IMR-90 (cell line): Measurements from ENCODE around the gene SCAMP1. TPM values are rescaled to one million over a fixed set of nuclear protein-coding genes. Genes with fewer than 3 reads are reported as not detected.

ENCODE experiments used
- ATAC-seq: fragments of 200-7000 bp; cut with Tn5 transposase; 2 replicates; pipeline ENCODE4 v1.9.1; 2020; ENCODE audit warnings: low read depth, mild to moderate bottlenecking, moderate library complexity
- BruUV-seq: library from RNA; stranded (reverse); fragments of 400-500 nt; replicated peaks from 2 replicates; lab custom pipeline; 2021; lab: Mats Ljungman, UMichigan
- CTCF ChIA-PET: fragments of 300-600 bp; formaldehyde crosslinking; extraction: SDS; loops from one replicate; lab custom pipeline; 2021; ENCODE audit warnings: antibody characterized with exemption; lab: Yijun Ruan, JAX
- POLR2A ChIA-PET: fragments of 300-600 bp; sonication (Branson Sonifier 250); formaldehyde crosslinking; loops from one replicate; lab custom pipeline; 2022; ENCODE audit warnings: antibody characterized with exemption; ENCODE audit not compliant: unreplicated experiment; lab: Charles Lee
- DNase-seq: peaks from one replicate; pipeline ENCODE4 v3.0.0; 2013
- H2AFZ ChIP-seq: replicated peaks from 2 replicates; pipeline ENCODE3; 2013; ENCODE audit warnings: low read length, mild to moderate bottlenecking; ENCODE audit not compliant: poor library complexity
- H2AK5ac ChIP-seq: 2 replicates; pipeline ENCODE4 v1.6.1; 2013; ENCODE audit warnings: low read depth, low read length, inconsistent platforms
- H2AK9ac ChIP-seq: replicated peaks from 2 replicates; pipeline ENCODE3; 2013; ENCODE audit warnings: mild to moderate bottlenecking, low read depth, low read length, moderate library complexity; ENCODE audit not compliant: poor library complexity
- H2BK120ac ChIP-seq: 2 replicates; pipeline ENCODE4 v1.6.1; 2013; ENCODE audit warnings: low read depth, low read length, inconsistent platforms
- H2BK15ac ChIP-seq: 3 replicates; pipeline ENCODE4 v1.6.1; 2013; ENCODE audit warnings: low read depth, low read length, inconsistent platforms
- H2BK20ac ChIP-seq: 2 replicates; pipeline ENCODE4 v1.6.1; 2013; ENCODE audit warnings: low read depth, mild to moderate bottlenecking, inconsistent platforms, low read length, moderate library complexity
- H2BK5ac ChIP-seq: 2 replicates; pipeline ENCODE4 v1.6.1; 2013; ENCODE audit warnings: mild to moderate bottlenecking, low read depth, low read length, inconsistent platforms; ENCODE audit not compliant: poor library complexity, severe bottlenecking
- H3K14ac ChIP-seq: replicated peaks from 2 replicates; pipeline ENCODE4 v1.6.1; 2013; ENCODE audit warnings: low read depth, low read length, inconsistent platforms
- H3K18ac ChIP-seq: 2 replicates; pipeline ENCODE4 v1.6.1; 2013; ENCODE audit warnings: low read depth, low read length, control low read depth
- H3K23ac ChIP-seq: 2 replicates; pipeline ENCODE4 v1.6.1; 2013; ENCODE audit warnings: low read depth, low read length, inconsistent platforms
- H3K27ac ChIP-seq: 2 replicates; pipeline ENCODE4 v1.5.1; 2013; ENCODE audit warnings: mild to moderate bottlenecking, control low read depth, low read length; ENCODE audit not compliant: insufficient read depth
- H3K27me3 ChIP-seq: 2 replicates; pipeline ENCODE4 v1.6.1; 2013; ENCODE audit warnings: low read length; ENCODE audit not compliant: control insufficient read depth, insufficient read depth
- H3K36me3 ChIP-seq: 2 replicates; pipeline ENCODE4 v1.6.1; 2013; ENCODE audit warnings: low read length, mixed read lengths; ENCODE audit not compliant: control insufficient read depth, insufficient read depth
- H3K4ac ChIP-seq: 2 replicates; pipeline ENCODE4 v1.6.1; 2013; ENCODE audit warnings: low read depth, low read length, inconsistent platforms
- H3K4me1 ChIP-seq: 2 replicates; pipeline ENCODE4 v1.6.1; 2013; ENCODE audit warnings: low read length, mixed read lengths; ENCODE audit not compliant: control insufficient read depth, insufficient read depth
- H3K4me2 ChIP-seq: 2 replicates; pipeline ENCODE4 v1.6.1; 2013; ENCODE audit warnings: low read depth, mild to moderate bottlenecking, control low read depth, low read length, moderate library complexity
- H3K4me3 ChIP-seq: 2 replicates; pipeline ENCODE4 v1.5.1; 2013; ENCODE audit warnings: low read depth, mild to moderate bottlenecking, control low read depth, low read length, moderate library complexity; ENCODE audit not compliant: insufficient read depth
- H3K56ac ChIP-seq: 2 replicates; pipeline ENCODE4 v1.6.1; 2013; ENCODE audit warnings: low read length, inconsistent platforms; ENCODE audit not compliant: insufficient read depth; ENCODE audit errors: extremely low read depth
- H3K79me1 ChIP-seq, 2 experiments: 2 replicates each; pipeline ENCODE4 v1.6.1; 2013; ENCODE audit warnings: low read length in 2 of 2, inconsistent platforms in 1 of 2, low read depth in 1 of 2
- H3K9ac ChIP-seq: 2 replicates; pipeline ENCODE4 v1.6.1; 2013; ENCODE audit warnings: low read depth, low read length, control low read depth
- H3K9me1 ChIP-seq: 2 replicates; pipeline ENCODE4 v1.6.1; 2013; ENCODE audit warnings: low read length, inconsistent platforms; ENCODE audit not compliant: insufficient read depth
- H3K9me3 ChIP-seq: 2 replicates; pipeline ENCODE4 v1.6.1; 2013; ENCODE audit warnings: low read length; ENCODE audit not compliant: control insufficient read depth, insufficient read depth
- H4K20me1 ChIP-seq: 2 replicates; pipeline ENCODE4 v1.6.1; 2013; ENCODE audit warnings: low read length, inconsistent platforms; ENCODE audit not compliant: insufficient read depth
- H4K5ac ChIP-seq: 2 replicates; pipeline ENCODE4 v1.6.1; 2013; ENCODE audit warnings: mild to moderate bottlenecking, low read depth, low read length, control low read depth
- H4K8ac ChIP-seq, 2 experiments: 2 replicates each; pipeline ENCODE4 v1.6.1; 2013; ENCODE audit warnings: low read depth in 2 of 2, low read length in 2 of 2, control low read depth in 1 of 2, inconsistent platforms in 1 of 2
- H4K91ac ChIP-seq: 2 replicates; pipeline ENCODE4 v1.6.1; 2013; ENCODE audit warnings: low read depth, low read length, inconsistent platforms; ENCODE audit not compliant: insufficient read depth
- BHLHE40 ChIP-seq: fragments of 150-350 bp; IDR thresholded peaks from 2 replicates; pipeline ENCODE4 v1.6.1; 2016; ENCODE audit warnings: mild to moderate bottlenecking, low read depth, low read length
- CEBPB ChIP-seq: IDR thresholded peaks from 2 replicates; pipeline ENCODE4 v1.6.1; 2012; ENCODE audit warnings: low read depth, low read length, improper control_type of control experiment
- CHD1 ChIP-seq: IDR thresholded peaks from 2 replicates; pipeline ENCODE4 v1.6.1; 2012; ENCODE audit warnings: low read depth, low read length, improper control_type of control experiment
- CTCF ChIP-seq: conservative IDR thresholded peaks from 2 replicates; pipeline ENCODE4 v1.5.1; 2012; ENCODE audit warnings: mild to moderate bottlenecking, low read depth, low read length, improper control_type of control experiment
- ELK1 ChIP-seq: fragments of 150-350 bp; IDR thresholded peaks from 2 replicates; pipeline ENCODE4 v1.6.1; 2016; ENCODE audit warnings: low read depth, mild to moderate bottlenecking, low read length, moderate library complexity, borderline replicate concordance
- FOS ChIP-seq: fragments of 150-350 bp; IDR thresholded peaks from 2 replicates; pipeline ENCODE4 v1.6.1; 2016; ENCODE audit warnings: low read depth, low read length
- MAFK ChIP-seq: IDR thresholded peaks from 2 replicates; pipeline ENCODE4 v1.6.1; 2012; ENCODE audit warnings: low read depth, low read length, improper control_type of control experiment
- MAZ ChIP-seq: IDR thresholded peaks from 2 replicates; pipeline ENCODE4 v1.6.1; 2012; ENCODE audit warnings: low read depth, mild to moderate bottlenecking, low read length, improper control_type of control experiment, moderate library complexity, borderline replicate concordance
- POLR2A ChIP-seq: IDR thresholded peaks from 2 replicates; pipeline ENCODE4 v1.6.1; 2012; ENCODE audit warnings: mild to moderate bottlenecking, low read depth, low read length
- RAD21 ChIP-seq: IDR thresholded peaks from 2 replicates; pipeline ENCODE4 v1.6.1; 2012; ENCODE audit warnings: low read length, improper control_type of control experiment
- RCOR1 ChIP-seq: IDR thresholded peaks from 2 replicates; pipeline ENCODE4 v1.6.1; 2012; ENCODE audit warnings: mild to moderate bottlenecking, low read length, improper control_type of control experiment; ENCODE audit not compliant: insufficient replicate concordance
- RFX5 ChIP-seq: IDR thresholded peaks from 2 replicates; pipeline ENCODE4 v1.8.0; 2012; ENCODE audit warnings: low read depth, mild to moderate bottlenecking, low read length, moderate library complexity
- USF2 ChIP-seq: fragments of 150-350 bp; IDR thresholded peaks from 2 replicates; pipeline ENCODE4 v1.6.1; 2017; ENCODE audit warnings: mild to moderate bottlenecking, antibody characterized with exemption, low read length, low read depth
- WGBS, 2 experiments: methylation state at CpG; one replicate each; pipeline versions ENCODE4 v1.1.5 to v1.1.7; 2013; ENCODE audit warnings: missing lambda C conversion rate in 2 of 2; ENCODE audit not compliant: insufficient read length in 1 of 2; ENCODE audit errors: extremely low coverage in 2 of 2; 5-methylcytosine and 5-hydroxymethylcytosine counted together
- dilution Hi-C: fragments of 300-500 bp; cut with HindIII; formaldehyde crosslinking; loops from one replicate; pipeline ENCODE4 v1.14.3; 2018; ENCODE audit warnings: low sequenced_read_pairs; ENCODE audit not compliant: unreplicated experiment
- in situ Hi-C: fragments of 300-500 bp; cut with MboI; formaldehyde crosslinking; loops from 3 replicates; pipeline ENCODE4 v1.14.3; 2019; ENCODE audit warnings: low sequenced_read_pairs, inconsistent platforms, mixed read lengths
- intact Hi-C: fragments of 100-400 bp; cut with micrococcal nuclease; formaldehyde crosslinking; loops from 2 replicates; pipeline ENCODE4 v1.10.0; 2022
- polyA plus RNA-seq, 3 experiments: library from polyadenylated mRNA; depleted of rRNA; stranded (reverse); fragments of >200 nt; gene quantifications; 2 replicates each; pipeline ENCODE4 v1.2.3, GENCODE V29; 2012; ENCODE audit warnings: low replicate concordance in 1 of 3
- total RNA-seq: library from RNA; depleted of rRNA; stranded (reverse); fragments of >200 nt; gene quantifications from 2 replicates; pipeline ENCODE4 v1.2.3, GENCODE V29; 2012

The SCAMP1 gene
- total and polyA plus RNA-seq, 2 of the 4 experiments (the other 2 are of a cell fraction), result 13.5 to 114 TPM

GRCh38 chr5:78518365-78519197 is 158.2 kb downstream of the SCAMP1 start:
- WGBS, 2 experiments, result 39% methylated on average over 6 of the region's 14 CpGs; no CpG with 5 or more reads in 1 of the 2 experiments
- POLR2A ChIA-PET, result no interaction called here
- TF ChIP-seq POLR2A, result peak; percentile 41
- TF ChIP-seq RFX5, result no peak
- peak; percentile 77 for TF ChIP-seq FOS
- TF ChIP-seq MAFK, result peak; percentile 24; the same call in 1 of the 2 replicates
- peak; percentile 92 for TF ChIP-seq BHLHE40
- TF ChIP-seq ELK1, result no peak
- no peak for TF ChIP-seq CEBPB
- no peak for TF ChIP-seq CTCF
- 0 out of 2 replicates have a peak, but pooled peaks have one; percentile 15 for TF ChIP-seq RAD21
- TF ChIP-seq RCOR1, result peak; percentile 89
- TF ChIP-seq USF2, result no peak
- no peak for TF ChIP-seq CHD1
- 0 out of 2 replicates have a peak, but pooled peaks have one; percentile 27 for TF ChIP-seq MAZ

More at GRCh38 chr5:78518365-78519197, 158.2 kb downstream of the SCAMP1 start:
- H3K18ac ChIP-seq, result peak overlapping the region; percentile 91
- in situ Hi-C loops (no loop called here), dilution Hi-C loops (no loop called here), intact Hi-C loops (no loop called here)
- H2AFZ ChIP-seq, result peak overlapping the region; percentile 29
- H3K27ac ChIP-seq, result peak overlapping the region; percentile 82
- peak overlapping the region; percentile 90 for H2AK5ac ChIP-seq
- DNase-seq, result peak; percentile 96
- H2BK5ac ChIP-seq, result peak overlapping the region; percentile 80
- H2BK20ac ChIP-seq, result peak overlapping the region; percentile 91
- H2BK120ac ChIP-seq, result peak overlapping the region; percentile 85
- peak overlapping the region; percentile 91 for H3K4ac ChIP-seq
- peak overlapping the region; percentile 75 for H3K56ac ChIP-seq
- H3K36me3 ChIP-seq, result peaks cover 7% of the 10 kb centered on the region; the same call in 1 of the 2 replicates
- peak overlapping the region; percentile 75 for H2AK9ac ChIP-seq
- CTCF ChIA-PET, result interaction anchor here (0.6 kb wide), 1 partner anchor 18 kb away, joined by 9 read pairs; no protein-coding TSS in a partner anchor
- peak overlapping the region; percentile 38 for H3K9ac ChIP-seq
- peaks cover 17 to 45% of the 10 kb centered on the region in 2 experiments for H3K79me1 ChIP-seq
- H3K23ac ChIP-seq, result peak overlapping the region; percentile 82
- H3K9me1 ChIP-seq, result peaks cover 15% of the 10 kb centered on the region
- peak overlapping the region; percentile 73; the same call in 2 of the 3 replicates for H2BK15ac ChIP-seq
- peak overlapping the region; percentile 89 for H4K91ac ChIP-seq
- peak; percentile 96 for ATAC-seq
- H4K20me1 ChIP-seq, result peaks cover 9% of the 10 kb centered on the region; the same call in 1 of the 2 replicates
- no peak overlapping the region for H3K4me3 ChIP-seq
- no peaks in the 10 kb centered on the region for H3K9me3 ChIP-seq
- H3K4me2 ChIP-seq, result peak overlapping the region; percentile 39
- H4K5ac ChIP-seq, result peak overlapping the region; percentile 80
- BruUV-seq, result no TSS peak
- peak overlapping the region; percentile 64 to 74 for H4K8ac ChIP-seq
- peak overlapping the region; percentile 84 for H3K14ac ChIP-seq
- H3K4me1 ChIP-seq, result peaks cover 16% of the 10 kb centered on the region
- no peaks in the 10 kb centered on the region for H3K27me3 ChIP-seq
